GM13976 (cell line): ENCODE results near the gene SLCO1B3.

Experiments used
- DNase-seq: peaks from one replicate; pipeline ENCODE4 v3.0.0; 2012; ENCODE audit warnings: low spot score
- in situ Hi-C: fragments of 300-500 bp; cut with MboI; formaldehyde crosslinking; loops from one replicate; pipeline ENCODE4 v1.12.0; 2022; ENCODE audit warnings: low sequenced_read_pairs, mixed read lengths, inconsistent platforms; ENCODE audit not compliant: unreplicated experiment
- TF ChIP-seq, protein P1 (sequence below): IDR thresholded peaks from 2 replicates; pipeline ENCODE4 v1.5.1; 2012; ENCODE audit warnings: borderline replicate concordance, mild to moderate bottlenecking; ENCODE audit not compliant: insufficient read depth; ENCODE audit errors: extremely low read depth, missing control alignments, control extremely low read depth

SLCO1B3 gene

GRCh38 chr12:20868277-20868676 is 57.8 kb downstream of the SLCO1B3 start:
- DNase-seq: no peak
- in situ Hi-C loops: no loop called here
- TF ChIP-seq, protein P1, sequence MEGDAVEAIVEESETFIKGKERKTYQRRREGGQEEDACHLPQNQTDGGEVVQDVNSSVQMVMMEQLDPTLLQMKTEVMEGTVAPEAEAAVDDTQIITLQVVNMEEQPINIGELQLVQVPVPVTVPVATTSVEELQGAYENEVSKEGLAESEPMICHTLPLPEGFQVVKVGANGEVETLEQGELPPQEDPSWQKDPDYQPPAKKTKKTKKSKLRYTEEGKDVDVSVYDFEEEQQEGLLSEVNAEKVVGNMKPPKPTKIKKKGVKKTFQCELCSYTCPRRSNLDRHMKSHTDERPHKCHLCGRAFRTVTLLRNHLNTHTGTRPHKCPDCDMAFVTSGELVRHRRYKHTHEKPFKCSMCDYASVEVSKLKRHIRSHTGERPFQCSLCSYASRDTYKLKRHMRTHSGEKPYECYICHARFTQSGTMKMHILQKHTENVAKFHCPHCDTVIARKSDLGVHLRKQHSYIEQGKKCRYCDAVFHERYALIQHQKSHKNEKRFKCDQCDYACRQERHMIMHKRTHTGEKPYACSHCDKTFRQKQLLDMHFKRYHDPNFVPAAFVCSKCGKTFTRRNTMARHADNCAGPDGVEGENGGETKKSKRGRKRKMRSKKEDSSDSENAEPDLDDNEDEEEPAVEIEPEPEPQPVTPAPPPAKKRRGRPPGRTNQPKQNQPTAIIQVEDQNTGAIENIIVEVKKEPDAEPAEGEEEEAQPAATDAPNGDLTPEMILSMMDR: no peak

DNA sequence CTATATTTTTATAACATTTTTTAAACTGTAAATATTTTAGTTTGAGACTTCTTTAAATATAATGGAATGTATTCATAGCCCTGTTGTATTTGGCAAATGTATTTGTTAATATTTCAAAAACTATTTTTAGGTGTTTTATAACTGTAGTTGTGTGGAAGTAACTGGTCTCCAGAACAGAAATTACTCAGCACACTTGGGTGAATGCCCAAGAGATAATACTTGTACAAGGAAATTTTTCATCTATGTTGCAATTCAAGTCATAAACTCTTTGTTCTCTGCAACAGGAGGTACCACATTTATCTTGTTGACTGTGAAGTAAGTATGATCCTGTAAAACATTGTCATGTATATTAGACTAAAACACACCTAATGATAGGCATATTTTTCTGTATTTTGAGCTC is 72.8 kb downstream of the SLCO1B3 start:
- DNase-seq: no peak
- TF ChIP-seq, protein P1: no peak
- in situ Hi-C loops: no loop called here

DNA sequence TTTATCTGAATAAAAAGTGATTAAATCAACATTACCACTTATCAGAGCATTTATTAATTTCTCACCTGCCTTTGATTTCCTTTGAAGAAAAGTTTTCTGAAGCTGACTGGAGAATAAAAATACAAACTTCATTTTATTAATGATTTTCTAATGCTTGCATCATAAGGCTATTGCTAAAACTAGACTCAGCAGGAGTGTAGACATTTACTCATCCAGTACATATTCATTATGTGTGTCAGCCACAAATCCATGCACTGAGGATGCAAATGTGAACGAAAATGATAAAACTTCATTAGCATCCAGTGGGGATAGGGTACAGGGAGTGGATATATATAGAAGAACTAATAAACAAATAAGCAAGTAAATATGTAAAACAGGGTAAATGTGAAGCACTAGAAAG is 74.6 kb downstream of the SLCO1B3 start:
- in situ Hi-C loops: no loop called here
- DNase-seq: no peak
- TF ChIP-seq, protein P1: no peak

GRCh38 chr12:20885552-20885951 is 75.0 kb downstream of the SLCO1B3 start:
- no peak for DNase-seq
- TF ChIP-seq, protein P1: no peak
- in situ Hi-C loops: no loop called here

- TF ChIP-seq, protein P1: no peak
- no peak for DNase-seq
- in situ Hi-C loops: no loop called here
Observed at GRCh38 chr12:20917269-20917668, 106.8 kb downstream of the SLCO1B3 start.

GRCh38 chr12:20917819-20918218 is 107.3 kb downstream of the SLCO1B3 start:
- in situ Hi-C loops: no loop called here
- TF ChIP-seq, protein P1: no peak
- DNase-seq: no peak

DNA sequence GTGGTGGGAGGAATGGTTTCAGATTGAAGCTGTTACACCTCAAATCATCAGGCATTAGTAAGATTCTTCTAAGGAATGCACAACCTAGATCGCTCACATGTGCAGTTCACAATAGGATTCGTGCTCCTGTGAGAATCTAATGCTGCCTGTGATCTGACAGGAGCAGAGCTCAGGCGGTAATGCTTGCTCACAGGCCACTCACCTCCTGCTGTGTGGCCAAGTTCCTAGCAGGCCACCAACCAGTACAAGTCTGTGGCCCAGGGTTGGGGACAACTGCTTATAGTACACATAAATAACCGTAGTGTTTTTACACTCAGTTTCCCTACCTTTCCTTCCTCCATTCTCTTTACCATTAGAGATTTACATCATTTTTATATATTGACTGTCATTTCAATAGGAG is 121.4 kb downstream of the SLCO1B3 start:
- in situ Hi-C loops: loop anchor here (25.0 kb wide), 1 partner anchor 255 kb away; no protein-coding TSS in a partner anchor
- TF ChIP-seq, protein P1: no peak
- DNase-seq: no peak
